Measurements from ENCODE around the gene MBD5.

Gene MBD5

DNA sequence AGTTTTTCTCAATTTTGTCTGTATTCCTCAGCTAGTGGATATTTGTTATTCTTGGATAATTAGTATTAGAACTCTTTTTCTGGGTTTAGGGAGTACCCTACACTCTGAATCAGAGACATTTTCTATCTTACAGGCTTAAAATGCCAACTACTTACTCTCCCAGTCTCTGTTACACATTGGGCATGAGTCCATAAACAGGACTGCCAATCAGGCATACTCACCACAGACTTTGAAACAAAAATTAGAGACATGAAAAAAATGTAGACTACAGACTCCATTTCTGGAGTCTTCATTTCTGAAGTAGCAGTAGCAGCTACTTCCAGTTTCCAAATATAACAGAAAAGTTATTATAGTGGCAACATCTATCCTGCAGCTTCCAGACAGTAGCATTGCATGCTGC lies 279.7 kb downstream of the MBD5 start:
- no peak for DNase-seq (ENCODE audit: low read depth in 2 of 2, low spot score in 1 of 2)

DNA sequence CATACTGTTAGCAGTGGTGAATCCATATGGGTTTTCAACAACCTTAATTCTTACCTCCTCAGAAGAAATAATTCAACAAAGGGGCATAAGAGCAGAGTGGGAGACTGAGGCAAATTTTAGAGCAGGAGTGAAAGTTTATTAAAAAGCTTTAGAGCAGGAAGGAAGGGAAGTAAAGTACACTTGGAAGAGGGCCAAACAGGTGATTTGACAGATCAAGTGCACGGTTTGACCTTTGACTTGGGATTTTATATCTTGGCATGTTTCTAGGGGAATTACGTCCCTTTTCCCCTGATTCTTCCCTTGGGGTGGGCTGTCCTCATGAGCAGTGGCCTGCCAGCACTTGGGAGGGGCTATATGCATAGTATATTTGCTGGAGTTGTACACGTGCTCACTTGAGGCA lies 280.5 kb downstream of the MBD5 start:
- no peak for DNase-seq (ENCODE audit: low read depth in 2 of 2, low spot score in 1 of 2)

DNA sequence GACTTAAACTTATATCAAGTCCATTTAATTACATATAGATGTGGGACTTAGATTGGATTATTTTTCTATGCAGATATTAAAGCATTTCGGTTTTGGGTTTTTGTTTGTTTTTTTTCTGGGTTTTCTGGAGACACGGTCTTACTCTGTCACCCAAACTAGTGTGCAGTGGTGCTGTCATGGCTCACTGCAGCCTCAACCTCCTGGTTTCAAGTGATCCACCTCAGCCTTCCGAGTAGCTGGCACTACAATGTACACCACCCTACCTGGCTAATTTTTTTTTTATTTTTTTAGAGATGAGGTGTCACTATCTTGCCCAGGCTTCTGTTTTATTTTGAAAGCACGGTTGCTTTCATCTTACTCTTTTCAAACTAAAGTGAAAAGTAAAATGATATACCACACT lies 281.6 kb downstream of the MBD5 start:
- DNase-seq (ENCODE audit: low read depth in 2 of 2, low spot score in 1 of 2) = no peak

DNA sequence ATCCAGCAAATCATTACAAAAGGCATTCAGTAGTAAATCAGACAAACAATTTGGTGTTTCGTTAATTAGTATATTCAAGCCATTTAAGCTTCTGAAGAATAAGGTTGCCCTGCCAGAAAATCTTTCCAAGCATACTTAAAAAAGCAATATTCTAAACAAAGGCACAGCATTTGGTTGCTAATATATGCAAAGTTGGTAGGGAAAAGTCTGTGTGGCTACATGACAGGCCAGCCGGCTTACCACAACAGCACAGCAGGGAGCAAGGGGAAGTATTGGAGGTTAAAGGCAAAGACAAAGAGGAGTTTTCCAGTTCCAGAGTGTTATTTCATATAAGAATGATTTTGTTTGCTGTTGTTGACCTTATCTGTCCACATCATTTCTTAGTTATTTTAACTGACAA lies 282.3 kb downstream of the MBD5 start:
- no peak for DNase-seq (ENCODE audit: low read depth in 2 of 2, low spot score in 1 of 2)

DNA sequence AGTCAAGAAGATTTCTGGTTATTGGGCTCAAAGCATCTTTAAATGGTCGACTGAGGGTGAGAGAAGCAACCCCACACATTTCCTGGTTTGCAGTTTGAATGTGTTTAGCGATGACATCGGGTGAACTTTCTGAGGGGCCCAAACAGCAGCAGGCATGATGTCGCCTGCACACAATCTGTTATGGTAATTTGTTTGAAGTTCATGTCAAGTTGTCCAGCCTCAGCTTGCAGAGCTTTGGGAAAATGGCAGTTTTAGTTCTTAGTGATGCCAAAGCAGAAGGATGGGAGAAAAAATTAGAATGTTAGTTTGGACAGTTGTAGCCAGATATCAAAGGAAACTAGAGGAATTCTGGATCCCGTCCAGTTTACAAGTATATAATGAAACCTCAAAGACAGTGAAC lies 284.6 kb downstream of the MBD5 start:
- DNase-seq (ENCODE audit: low read depth in 2 of 2, low spot score in 1 of 2) = no peak

DNA sequence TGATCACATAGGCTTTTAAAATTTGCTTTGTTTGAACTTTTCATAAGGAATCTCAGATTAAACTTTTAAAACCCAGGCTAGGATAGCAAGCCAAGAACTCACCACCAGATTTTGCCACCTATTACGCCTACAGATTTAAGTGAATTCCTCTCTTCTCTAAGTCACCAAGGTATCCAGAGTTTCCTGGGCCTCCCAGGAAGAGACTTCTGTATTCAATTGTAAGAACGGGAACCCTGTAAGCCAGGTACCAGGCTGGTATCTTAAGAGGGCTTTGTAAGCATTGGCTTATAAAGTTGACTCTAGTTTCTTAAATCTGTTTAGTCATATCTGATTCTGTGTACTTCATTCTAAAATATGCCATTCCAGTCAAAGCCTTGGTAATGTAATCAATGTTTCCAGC lies 285.1 kb downstream of the MBD5 start:
- DNase-seq (ENCODE audit: low read depth in 2 of 2, low spot score in 1 of 2) = no peak

DNA sequence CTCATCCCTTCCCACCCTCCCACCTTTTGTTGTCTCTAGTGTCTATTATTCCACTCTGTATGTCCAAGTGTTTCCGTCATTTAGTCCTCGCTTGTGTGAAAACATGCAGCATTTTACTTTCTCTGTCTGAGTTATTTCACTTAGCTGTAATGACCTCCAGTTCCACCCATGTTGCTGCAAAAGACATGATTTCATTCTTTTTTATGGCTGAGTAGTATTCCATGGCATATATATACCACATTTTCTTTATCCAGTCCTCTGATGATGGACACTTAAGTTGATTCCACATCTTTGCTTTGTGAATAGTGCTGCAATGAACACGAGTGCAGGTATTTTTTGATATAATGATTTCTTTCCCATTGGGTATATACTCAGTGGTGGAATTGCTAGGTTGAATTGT lies 296.7 kb downstream of the MBD5 start:
- no peak for DNase-seq (ENCODE audit: low read depth in 2 of 2, low spot score in 1 of 2)

DNA sequence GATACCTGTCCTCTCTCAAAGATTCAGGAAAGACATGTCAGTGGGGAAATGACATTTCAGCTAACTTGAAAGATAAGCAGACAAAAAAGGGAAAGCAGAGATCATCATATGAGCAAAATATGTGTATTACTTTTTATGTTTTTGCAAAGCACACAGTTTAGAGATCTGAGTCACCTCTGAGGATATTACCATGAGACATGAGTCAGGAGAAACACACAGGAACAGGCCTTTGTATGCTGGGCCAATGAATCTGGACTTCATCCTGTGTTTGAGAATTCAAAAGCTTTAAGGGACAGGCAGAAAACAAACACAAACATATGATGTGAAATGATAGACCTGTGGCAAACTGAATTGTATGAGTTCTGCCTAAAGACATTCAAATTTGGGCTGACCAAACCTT lies 317.6 kb downstream of the MBD5 start:
- DNase-seq (ENCODE audit: low read depth in 2 of 2, low spot score in 1 of 2) = no peak

DNA sequence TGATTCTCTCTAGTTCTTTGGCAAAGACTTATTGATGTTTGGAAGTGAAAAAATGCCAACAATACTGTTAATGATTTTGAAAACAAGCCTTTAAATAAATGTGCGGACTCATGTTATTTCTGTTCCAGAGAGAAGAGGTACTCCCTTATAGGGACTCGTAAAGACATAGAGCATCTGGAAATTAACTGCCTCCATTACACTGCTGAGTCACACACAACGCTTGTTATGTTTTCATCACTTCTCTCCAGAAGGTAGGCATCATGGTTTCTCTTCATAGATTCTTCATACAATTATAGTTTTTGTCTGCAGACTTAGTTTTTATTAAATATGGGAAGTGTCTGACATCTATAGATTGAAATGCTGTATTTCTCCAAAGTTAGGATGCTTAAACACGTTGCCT lies 321.2 kb downstream of the MBD5 start:
- no peak for DNase-seq (ENCODE audit: low read depth in 2 of 2, low spot score in 1 of 2)

DNA sequence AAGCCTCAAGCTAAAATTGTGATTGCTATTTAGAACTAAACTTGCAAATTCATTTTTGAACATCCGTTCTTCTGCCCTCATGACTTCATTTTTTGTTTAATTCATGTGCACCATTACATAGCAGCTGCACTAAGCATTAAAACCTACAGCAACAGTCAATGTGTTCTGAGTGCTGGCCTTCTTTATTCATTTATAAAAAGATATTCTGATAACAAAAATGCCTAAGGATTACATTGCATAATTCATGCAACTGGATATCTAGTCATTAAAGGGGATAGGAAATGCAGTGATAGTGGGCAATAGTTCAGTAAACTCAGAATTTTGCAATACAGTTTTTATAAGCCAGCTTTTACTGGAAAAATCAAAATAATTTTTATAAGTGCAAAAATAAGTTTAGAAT lies 329.3 kb downstream of the MBD5 start:
- DNase-seq (ENCODE audit: low read depth in 2 of 2, low spot score in 1 of 2) = no peak

DNA sequence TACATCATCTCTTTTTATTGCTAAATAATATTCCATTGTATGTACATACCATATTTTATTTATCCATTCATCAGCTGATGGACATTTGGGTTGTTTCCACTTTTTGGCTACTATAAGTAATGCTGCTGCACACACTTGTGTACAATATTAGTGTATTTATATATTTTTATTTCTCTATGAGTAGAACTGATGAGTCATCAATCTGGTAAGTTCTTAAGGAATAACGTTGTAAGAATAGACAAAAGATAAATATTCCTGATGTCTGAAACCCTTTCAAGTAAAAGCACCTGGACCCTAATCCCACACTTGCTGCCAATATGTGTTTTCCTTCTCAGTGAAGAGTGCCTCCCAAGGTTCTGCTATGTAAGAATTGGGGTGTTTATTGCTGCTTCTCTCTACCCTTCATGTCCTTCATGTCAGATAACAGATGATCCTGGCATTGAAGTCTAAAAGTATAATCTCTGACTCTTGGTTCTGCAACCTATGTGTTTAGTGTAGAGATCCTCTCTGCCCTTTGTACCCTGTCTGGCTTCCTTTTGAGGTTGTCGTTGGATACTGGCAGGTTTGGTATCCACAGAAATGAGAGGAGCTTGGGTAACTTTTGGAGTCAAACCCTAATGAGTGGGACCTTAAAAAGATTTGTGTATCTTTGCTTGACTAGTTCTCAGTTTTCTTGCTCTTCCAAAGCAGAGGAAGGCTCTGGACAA lies 330.7 kb downstream of the MBD5 start:
- DNase-seq (ENCODE audit: low read depth in 2 of 2, low spot score in 1 of 2) = no peak

DNA sequence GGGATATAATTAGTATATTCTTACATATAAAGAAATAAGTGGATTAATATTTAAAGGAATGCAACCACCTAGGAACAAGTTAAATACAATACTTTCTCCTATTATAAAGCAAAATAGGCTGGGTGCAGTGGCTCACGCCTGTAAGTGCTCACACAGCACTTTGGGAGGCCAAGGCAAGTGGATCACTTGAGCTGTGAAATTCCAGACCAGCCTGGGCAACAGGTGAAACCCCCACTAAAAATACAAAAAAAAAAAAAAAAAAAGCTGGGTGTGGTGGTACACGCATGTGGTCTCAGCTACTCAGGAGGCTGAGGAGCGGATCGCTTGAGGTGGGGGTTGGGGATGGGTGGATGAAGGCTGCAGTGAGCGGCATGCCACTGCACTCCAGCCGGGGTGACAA lies 337.5 kb downstream of the MBD5 start:
- no peak for DNase-seq (ENCODE audit: low read depth in 2 of 2, low spot score in 1 of 2)

DNA sequence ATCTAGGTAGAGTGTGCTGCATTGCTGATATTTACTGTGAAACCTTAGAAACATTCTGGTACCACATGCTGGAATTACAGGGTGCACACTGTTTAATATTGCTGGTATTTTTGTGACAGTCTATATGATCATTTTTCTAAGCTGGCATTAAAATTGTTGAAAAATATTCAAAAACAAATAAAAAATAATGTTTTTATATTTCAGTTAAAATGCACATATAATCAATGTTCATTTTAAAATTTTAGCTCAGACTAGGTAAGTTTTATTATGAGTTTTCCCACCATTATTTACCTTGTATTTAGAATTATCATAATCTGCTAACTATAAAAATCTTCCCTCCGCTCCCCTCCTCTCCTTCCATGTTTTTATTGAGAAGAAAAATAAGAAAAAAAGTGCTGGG lies 339.8 kb downstream of the MBD5 start:
- no peak for DNase-seq (ENCODE audit: low read depth in 2 of 2, low spot score in 1 of 2)

DNA sequence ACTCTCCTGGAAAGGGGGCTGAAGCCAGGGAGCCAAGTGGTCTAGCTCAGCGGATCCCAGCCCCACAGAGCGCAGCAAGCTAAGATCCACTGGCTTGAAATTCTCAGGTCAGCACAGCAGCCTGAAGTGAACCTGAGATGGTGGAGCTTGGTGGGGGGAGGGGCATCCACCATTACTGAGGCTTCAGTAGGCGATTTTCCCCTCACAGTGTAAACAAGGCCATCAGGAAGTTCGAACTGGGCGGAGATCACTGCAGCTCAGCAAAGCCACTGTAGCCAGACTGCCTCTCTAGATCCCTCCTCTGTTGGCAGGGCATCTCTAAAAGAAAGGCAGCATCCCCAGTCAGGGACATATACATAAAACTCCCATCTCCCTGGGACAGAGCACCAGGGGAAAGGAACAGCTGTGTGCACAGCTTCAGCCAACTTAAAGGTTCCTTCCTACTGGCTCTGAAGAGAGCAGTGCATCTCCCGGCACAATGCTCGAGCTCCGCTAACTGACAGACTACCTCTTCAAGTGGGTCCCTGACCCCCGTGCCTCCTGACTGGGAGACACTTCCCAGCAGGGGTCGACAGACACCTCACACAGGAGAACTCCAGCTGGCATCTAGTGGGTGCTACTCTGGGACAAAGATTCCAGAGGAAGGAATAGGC lies 341.4 kb downstream of the MBD5 start:
- no peak for DNase-seq (ENCODE audit: low read depth in 2 of 2, low spot score in 1 of 2)

DNA sequence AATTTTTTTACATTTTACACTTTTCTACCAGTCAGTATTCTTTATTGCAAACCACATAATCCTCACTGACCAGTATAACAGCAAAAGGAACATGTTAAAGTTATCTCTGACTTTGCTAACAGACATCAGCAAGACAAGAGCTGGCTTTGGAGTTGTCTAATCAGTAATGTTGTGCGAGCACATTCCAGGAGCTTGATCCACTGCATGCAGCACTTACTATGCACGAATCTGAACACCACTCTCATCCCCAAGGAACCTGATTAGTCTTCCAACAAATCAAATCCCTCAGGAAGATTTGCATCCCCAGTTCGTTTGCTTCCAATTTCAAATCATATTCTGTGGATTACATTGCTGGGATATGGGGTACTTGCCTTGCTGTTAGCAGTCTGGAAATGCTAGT lies 354.3 kb downstream of the MBD5 start:
- no peak for DNase-seq (ENCODE audit: low read depth in 2 of 2, low spot score in 1 of 2)

DNA sequence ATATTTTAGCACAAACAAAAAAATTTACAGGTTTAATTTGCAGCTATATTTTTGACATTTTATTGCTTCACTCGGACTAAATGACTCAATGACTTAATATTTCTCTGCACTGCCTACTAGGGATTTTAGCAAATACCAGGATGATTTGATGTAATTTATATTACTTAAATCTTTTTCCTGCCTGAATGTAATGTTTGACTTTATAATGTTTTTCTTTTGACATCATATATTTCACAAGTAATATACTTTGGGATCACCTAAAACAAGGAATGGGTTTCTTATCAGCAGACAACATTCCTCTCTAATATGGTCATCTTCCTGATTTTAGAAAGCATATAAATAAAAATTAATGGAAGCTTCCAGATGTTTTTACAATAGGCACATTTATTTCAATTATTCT lies 370.4 kb downstream of the MBD5 start:
- DNase-seq (ENCODE audit: low read depth in 2 of 2, low spot score in 1 of 2) = no peak

DNA sequence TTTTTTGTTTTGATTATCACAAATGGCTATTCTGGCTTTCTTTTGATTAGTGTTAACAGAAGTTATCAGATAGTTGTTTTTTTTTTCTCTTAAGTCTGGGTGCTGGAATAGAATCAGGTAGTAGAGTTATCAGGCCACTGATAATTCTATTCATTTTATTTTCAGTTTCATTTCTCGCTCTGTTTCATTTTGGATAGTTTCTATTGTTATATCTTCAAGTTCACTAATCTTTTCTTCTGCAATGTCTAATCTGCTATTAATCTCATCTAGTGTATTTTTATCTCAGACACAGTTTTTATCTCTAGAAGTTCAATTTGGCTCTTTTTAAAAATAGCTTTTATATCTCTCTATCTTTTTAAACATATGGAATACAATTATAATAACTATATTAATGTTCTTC lies 381.9 kb downstream of the MBD5 start:
- DNase-seq (ENCODE audit: low read depth in 2 of 2, low spot score in 1 of 2) = no peak

DNA sequence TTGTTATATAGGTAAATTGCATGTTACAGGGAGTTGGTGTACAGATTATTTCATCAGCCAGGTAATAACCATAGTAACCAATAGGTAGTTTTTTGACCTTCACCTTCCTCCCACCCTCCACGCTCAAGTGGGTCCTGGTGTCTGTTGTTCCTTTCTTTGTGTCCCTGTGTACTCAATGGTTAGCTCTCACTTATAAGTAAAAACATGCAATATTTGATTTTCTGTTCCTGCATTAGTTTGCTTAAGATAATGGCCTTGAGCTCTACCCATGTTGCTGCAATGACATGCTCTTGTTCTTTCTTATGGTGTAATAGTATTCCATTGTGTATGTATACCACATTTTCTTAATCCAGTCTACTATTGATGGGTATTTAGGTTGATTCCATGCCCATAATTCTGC lies 390.0 kb downstream of the MBD5 start:
- no peak for DNase-seq (ENCODE audit: low read depth in 2 of 2, low spot score in 1 of 2)

DNA sequence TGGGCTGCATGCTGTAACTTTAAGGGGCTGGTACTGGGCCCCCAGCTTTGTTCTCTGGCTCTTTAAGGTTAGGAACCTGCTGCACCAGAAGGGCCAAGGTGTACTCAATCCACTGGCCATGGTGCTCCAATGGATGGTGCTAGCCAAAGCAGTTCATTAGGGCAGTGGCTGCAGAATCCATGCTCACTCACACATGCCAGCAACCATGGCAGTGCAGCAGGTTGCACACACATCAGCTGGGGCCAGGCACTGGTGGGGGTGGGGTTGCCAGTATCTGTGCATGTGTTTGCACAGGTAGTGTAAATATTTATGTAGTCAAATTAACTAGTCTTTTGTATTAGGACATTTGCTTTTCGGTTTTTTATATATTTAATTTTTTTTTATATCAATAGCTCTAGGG lies 395.4 kb downstream of the MBD5 start:
- no peak for DNase-seq (ENCODE audit: low read depth in 2 of 2, low spot score in 1 of 2)

DNA sequence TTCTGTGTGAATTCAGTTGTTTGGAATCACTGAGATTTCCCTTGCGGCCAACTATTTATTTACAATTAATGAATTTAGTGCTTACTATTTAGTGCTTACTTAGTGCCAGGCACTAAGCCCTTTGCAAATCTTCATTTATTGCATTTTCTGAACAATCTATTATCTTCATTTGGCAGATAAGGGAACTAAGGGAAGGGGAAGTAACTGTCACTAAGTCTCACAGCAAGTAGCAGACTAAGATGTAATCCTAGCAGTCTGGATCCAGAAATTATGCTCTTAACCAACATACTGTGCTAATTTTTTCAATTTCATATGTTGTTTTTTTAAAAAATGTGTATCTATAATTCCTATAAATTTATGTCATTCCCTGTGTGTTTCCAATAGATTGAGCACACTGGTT lies 409.2 kb downstream of the MBD5 start:
- no peak for DNase-seq (ENCODE audit: low read depth in 2 of 2, low spot score in 1 of 2)

DNA sequence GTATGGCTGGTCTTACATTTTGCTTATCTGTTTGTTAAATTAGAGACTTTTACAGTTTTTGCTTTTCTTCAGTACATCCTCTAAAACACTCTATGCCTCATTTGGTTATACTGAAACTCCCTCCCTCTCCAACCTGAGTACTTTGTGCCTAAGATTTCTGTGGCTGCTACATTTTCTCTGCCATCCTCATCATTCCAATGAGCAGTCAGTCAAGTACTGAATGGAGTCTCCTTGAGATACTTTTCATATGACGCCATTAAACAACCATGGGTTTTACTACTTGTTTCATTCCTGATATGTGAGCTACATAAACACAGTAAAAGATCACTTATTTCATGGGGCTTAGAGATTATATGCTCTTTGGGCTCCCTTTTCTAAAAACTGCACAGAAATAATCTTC lies 427.0 kb downstream of the MBD5 start:
- no peak for DNase-seq (ENCODE audit: low read depth in 2 of 2, low spot score in 1 of 2)

DNA sequence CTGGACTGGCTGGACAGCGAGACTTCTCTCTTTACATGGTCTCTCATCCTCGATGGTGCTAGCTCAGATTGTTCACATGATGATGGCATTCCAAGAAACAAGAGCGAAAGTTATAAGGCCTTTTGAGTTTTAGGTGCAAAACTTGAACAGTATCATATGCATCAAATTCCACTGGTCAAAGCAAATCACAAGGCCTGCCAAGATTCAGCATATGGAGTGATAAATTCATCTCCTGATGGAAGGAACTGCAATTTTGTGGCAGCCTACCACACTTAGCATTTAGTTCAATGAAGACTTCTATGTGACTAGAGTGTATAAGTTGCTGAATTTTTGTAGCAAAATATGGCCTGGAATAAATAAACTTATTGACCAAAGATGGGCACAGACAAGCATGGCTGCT lies 429.6 kb downstream of the MBD5 start:
- no peak for DNase-seq (ENCODE audit: low read depth in 2 of 2, low spot score in 1 of 2)

DNA sequence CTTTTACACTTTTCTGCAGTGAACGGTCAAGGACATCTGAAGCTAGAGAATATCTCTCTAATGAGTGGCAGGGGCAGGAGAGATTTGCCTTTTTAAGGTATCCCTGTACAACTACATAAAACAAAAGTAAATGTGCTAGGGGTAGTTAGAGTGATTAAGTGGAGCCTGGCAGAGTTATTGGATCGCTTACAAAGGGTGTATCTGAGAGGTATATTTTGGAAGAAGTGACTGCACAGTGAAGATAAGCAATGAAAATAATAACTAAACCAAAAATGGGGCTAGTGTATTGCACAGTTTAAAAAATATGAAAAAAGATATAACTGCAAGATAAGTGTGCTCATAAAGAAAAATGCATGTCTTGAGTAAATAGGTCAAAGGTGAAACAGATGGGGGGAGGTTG lies 430.2 kb downstream of the MBD5 start:
- no peak for DNase-seq (ENCODE audit: low read depth in 2 of 2, low spot score in 1 of 2)
